ENCODE results near the gene SMYD3.
"Not testable (repeated sequence)": the region's sequence is repeated elsewhere in the genome, so short reads cannot be mapped to it uniquely, and the experiment has no call there.

The SMYD3 gene

GRCh38 chr1:245971711-245972085 is 535.4 kb downstream of the SMYD3 start:
- H4K20me1 ChIP-seq, result no peaks in the 10 kb centered on the region
- no peaks in the 10 kb centered on the region for H3K27me3 ChIP-seq
- H3K36me3 ChIP-seq, result no peaks in the 10 kb centered on the region
- H3K4me1 ChIP-seq, result no peaks in the 10 kb centered on the region
- H3K9ac ChIP-seq, result no peak overlapping the region
- H3K4me2 ChIP-seq, result no peak overlapping the region
- H3K4me3 ChIP-seq, result no peak overlapping the region
- TF ChIP-seq Cebpa-rat (IDR thresholded peaks at IDR 0.05), result no peak
- no peak overlapping the region for H3K27ac ChIP-seq
- H3K9me3 ChIP-seq (replicated peaks in 1 of 11), result peaks cover 0 to 9% (median 3%) of the 10 kb centered on the region in 11 experiments; a peak in 3 of 22 replicates

GRCh38 chr1:245971076-245971710 is 535.9 kb downstream of the SMYD3 start:
- H3K9ac ChIP-seq; H3K27ac ChIP-seq; H3K27me3 ChIP-seq; H3K4me1 ChIP-seq; H3K9me3 ChIP-seq (replicated peaks in 1 of 11); H3K36me3 ChIP-seq; H3K4me3 ChIP-seq; H4K20me1 ChIP-seq; H3K4me2 ChIP-seq: not testable (repeated sequence)

- Histone ChIP-seq H3K27ac (no peak overlapping the region), H3K36me3 (no peaks in the 10 kb centered on the region), H3K4me2 (no peak overlapping the region)
Measured at GRCh38 chr1:245969283-245969682, 537.8 kb downstream of the SMYD3 start.

GRCh38 chr1:245968775-245969174 is 538.3 kb downstream of the SMYD3 start:
- TF ChIP-seq Cebpa-rat (IDR thresholded peaks at IDR 0.05), result no peak
- Histone ChIP-seq H3K9me3 (replicated peaks in 1 of 11) (peaks cover 0 to 9% (median 3%) of the 10 kb centered on the region in 11 experiments; a peak in 3 of 22 replicates), H3K4me2 (no peak overlapping the region), H3K9ac (no peak overlapping the region), H3K27me3 (no peaks in the 10 kb centered on the region), H3K27ac (no peak overlapping the region), H4K20me1 (no peaks in the 10 kb centered on the region), H3K4me3 (no peak overlapping the region), H3K4me1 (no peaks in the 10 kb centered on the region), H3K36me3 (no peaks in the 10 kb centered on the region)

More at GRCh38 chr1:245969283-245969682, 537.8 kb downstream of the SMYD3 start:
- no peaks in the 10 kb centered on the region for H3K27me3 ChIP-seq
- H3K4me3 ChIP-seq, result no peak overlapping the region
- H3K9me3 ChIP-seq (replicated peaks in 1 of 11), result peaks cover 0 to 9% (median 3%) of the 10 kb centered on the region in 11 experiments; a peak in 3 of 22 replicates
- no peak overlapping the region for H3K9ac ChIP-seq
- no peaks in the 10 kb centered on the region for H4K20me1 ChIP-seq
- no peaks in the 10 kb centered on the region for H3K4me1 ChIP-seq
- no peak for TF ChIP-seq Cebpa-rat (IDR thresholded peaks at IDR 0.05)

- Histone ChIP-seq H3K4me1 (no peaks in the 10 kb centered on the region), H3K9me3 (replicated peaks in 1 of 11) (0 out of 22 replicates have a peak, but pooled peaks cover 0 to 2% (median 0%) of the 10 kb centered on the region in 11 experiments), H3K4me3 (no peak overlapping the region), H3K9ac (no peak overlapping the region), H4K20me1 (no peaks in the 10 kb centered on the region), H3K4me2 (no peak overlapping the region), H3K36me3 (no peaks in the 10 kb centered on the region), H3K27me3 (no peaks in the 10 kb centered on the region), H3K27ac (no peak overlapping the region)
- no peak for TF ChIP-seq Cebpa-rat (IDR thresholded peaks at IDR 0.05)
Measured at GRCh38 chr1:245965398-245965797, 541.7 kb downstream of the SMYD3 start.

GRCh38 chr1:245963649-245964048 is 543.4 kb downstream of the SMYD3 start:
- Histone ChIP-seq H3K36me3 (no peaks in the 10 kb centered on the region), H3K27me3 (no peaks in the 10 kb centered on the region), H3K4me2 (no peak overlapping the region), H4K20me1 (no peaks in the 10 kb centered on the region), H3K4me1 (no peaks in the 10 kb centered on the region), H3K9me3 (replicated peaks in 1 of 11) (peaks cover 0 to 6% (median 0%) of the 10 kb centered on the region in 11 experiments; a peak in 2 of 22 replicates), H3K9ac (no peak overlapping the region), H3K27ac (no peak overlapping the region), H3K4me3 (no peak overlapping the region)
- TF ChIP-seq Cebpa-rat (IDR thresholded peaks at IDR 0.05), result no peak

GRCh38 chr1:245962453-245962852 is 544.6 kb downstream of the SMYD3 start:
- Histone ChIP-seq H3K4me1 (no peaks in the 10 kb centered on the region), H3K4me3 (no peak overlapping the region), H3K4me2 (no peak overlapping the region), H3K27ac (no peak overlapping the region), H3K9me3 (replicated peaks in 1 of 11) (peaks cover 0 to 6% (median 0%) of the 10 kb centered on the region in 11 experiments; a peak in 2 of 22 replicates), H3K36me3 (no peaks in the 10 kb centered on the region), H4K20me1 (no peaks in the 10 kb centered on the region), H3K27me3 (no peaks in the 10 kb centered on the region), H3K9ac (no peak overlapping the region)
- TF ChIP-seq Cebpa-rat (IDR thresholded peaks at IDR 0.05), result no peak

- Histone ChIP-seq H3K4me1 (peaks cover 6 to 10% (median 9%) of the 10 kb centered on the region in 10 experiments; a peak in 19 of 20 replicates), H3K9me3 (replicated peaks in 1 of 11) (peaks cover 0 to 6% (median 0%) of the 10 kb centered on the region in 11 experiments; a peak in 2 of 22 replicates), H3K4me3 (no peak overlapping the region), H3K9ac (no peak overlapping the region), H3K27me3 (no peaks in the 10 kb centered on the region), H3K4me2 (no peak overlapping the region), H4K20me1 (no peaks in the 10 kb centered on the region), H3K36me3 (no peaks in the 10 kb centered on the region), H3K27ac (no peak overlapping the region)
- no peak for TF ChIP-seq Cebpa-rat (IDR thresholded peaks at IDR 0.05)
Measured at GRCh38 chr1:245961137-245961540, 545.9 kb downstream of the SMYD3 start.

GRCh38 chr1:245960171-245960570 is 546.9 kb downstream of the SMYD3 start:
- Histone ChIP-seq H4K20me1 (no peaks in the 10 kb centered on the region), H3K4me3 (no peak overlapping the region), H3K36me3 (no peaks in the 10 kb centered on the region), H3K27me3 (no peaks in the 10 kb centered on the region), H3K4me1 (peaks cover 9 to 15% (median 13%) of the 10 kb centered on the region in 10 experiments; a peak in 19 of 20 replicates), H3K27ac (no peak overlapping the region), H3K9me3 (replicated peaks in 1 of 11) (peaks cover 0 to 6% (median 0%) of the 10 kb centered on the region in 11 experiments; a peak in 2 of 22 replicates), H3K9ac (no peak overlapping the region), H3K4me2 (no peak overlapping the region)
- no peak for TF ChIP-seq Cebpa-rat (IDR thresholded peaks at IDR 0.05)

- H3K36me3 ChIP-seq, result no peaks in the 10 kb centered on the region
- H3K27me3 ChIP-seq, result no peaks in the 10 kb centered on the region
- TF ChIP-seq Cebpa-rat (IDR thresholded peaks at IDR 0.05), result no peak
Measured at GRCh38 chr1:245958016-245958415, 549.1 kb downstream of the SMYD3 start.

More at GRCh38 chr1:245958016-245958415, 549.1 kb downstream of the SMYD3 start:
- peaks cover 27 to 36% (median 31%) of the 10 kb centered on the region in 10 experiments for H3K4me1 ChIP-seq
- H3K27ac ChIP-seq, result no peak overlapping the region
- no peaks in the 10 kb centered on the region for H4K20me1 ChIP-seq
- no peak overlapping the region for H3K4me2 ChIP-seq
- H3K9me3 ChIP-seq (replicated peaks in 1 of 11), result peaks cover 0 to 6% (median 0%) of the 10 kb centered on the region in 11 experiments; a peak in 2 of 22 replicates
- no peak overlapping the region for H3K4me3 ChIP-seq
- H3K9ac ChIP-seq, result no peak overlapping the region

Measured in BLaER1 treated with 17β-estradiol and CSF1 and Interleukin-3, amounts not matched to agents 10 nM and 100 nM (cell line).